SIG-M5 (cell line): ENCODE results near the gene CYP4X1.
"Not testable (repeated sequence)": the region's sequence is repeated elsewhere in the genome, so short reads cannot be mapped to it uniquely, and the experiment has no call there.

Experiments
- DNase-seq: peaks from one replicate; lab custom pipeline; 2025; lab: John Stamatoyannopoulos, UW

The CYP4X1 gene

GRCh38 chr1:47069509-47069908 is 46.0 kb downstream of the CYP4X1 start:
- not testable (repeated sequence) for DNase-seq

- DNase-seq, result not testable (repeated sequence)
These were observed 65.9 kb downstream of the CYP4X1 start for GRCh38 chr1:47089356-47089755.

GRCh38 chr1:47091476-47091875 is 68.0 kb downstream of the CYP4X1 start:
- DNase-seq, result not testable (repeated sequence)
